ENCODE data around the gene ZFP36L2. TPM values are rescaled to one million over a fixed set of nuclear protein-coding genes. Genes with fewer than 3 reads are reported as not detected.

ZFP36L2 gene
- total and polyA plus RNA-seq, 11 donors: 28.8 to 94.4 (median 38.5) TPM

DNA sequence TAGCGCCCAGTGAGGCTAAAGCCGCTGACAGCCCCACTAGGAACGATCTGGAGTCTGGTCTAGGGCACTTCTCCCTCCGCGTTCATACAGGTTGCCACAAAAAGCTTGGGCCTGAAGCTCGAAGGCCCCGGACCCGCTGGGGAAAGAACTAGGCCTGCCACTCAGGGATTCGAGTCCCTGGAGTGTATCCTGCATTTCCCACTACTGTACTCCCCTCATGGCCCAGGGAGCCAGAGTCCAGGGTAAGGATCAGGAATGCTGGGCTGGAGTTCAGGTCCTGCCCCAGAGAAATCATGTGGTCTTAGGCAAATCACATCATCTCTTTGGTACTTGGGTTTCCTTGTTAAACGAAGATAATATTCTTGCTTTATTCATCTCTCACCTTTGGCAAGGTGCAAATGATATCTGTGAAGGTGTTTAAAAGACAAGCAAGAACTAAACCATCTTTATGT, 1.4 kb upstream of the ZFP36L2 start:
- WGBS, 4 donors: 2 to 3% (median 2%) methylated on average over 5 to 10 of the region's 10 CpGs
- intact Hi-C loops (cut with DNase I): loop anchor here (1.0 to 10.0 kb wide), 24 partner anchors 95 to 401 kb away; no protein-coding TSS in a partner anchor
- peaks cover 3 to 63% (median 25%) of the 10 kb centered on the region in 12 donors for H3K4me1 ChIP-seq
- TF ChIP-seq CTCF (IDR thresholded peaks at IDR 0.05) (peak in 2 of 12 donors; percentile 23 to 35), POLR2A (IDR thresholded peaks at IDR 0.05) (no peak)
- no peaks in the 10 kb centered on the region for H3K9me3 ChIP-seq
- H3K27me3 ChIP-seq: no peaks in the 10 kb centered on the region
- H3K27ac ChIP-seq: peak overlapping the region; percentile 96 to 99 (median 99)
- peak overlapping the region; percentile 65 to 97 (median 84) for H3K4me3 ChIP-seq
- ATAC-seq (no peak), DNase-seq (peak in 1 of 5 donors; percentile 54)
- H3K36me3 ChIP-seq: peaks cover 0 to 51% (median 31%) of the 10 kb centered on the region in 9 donors

DNA sequence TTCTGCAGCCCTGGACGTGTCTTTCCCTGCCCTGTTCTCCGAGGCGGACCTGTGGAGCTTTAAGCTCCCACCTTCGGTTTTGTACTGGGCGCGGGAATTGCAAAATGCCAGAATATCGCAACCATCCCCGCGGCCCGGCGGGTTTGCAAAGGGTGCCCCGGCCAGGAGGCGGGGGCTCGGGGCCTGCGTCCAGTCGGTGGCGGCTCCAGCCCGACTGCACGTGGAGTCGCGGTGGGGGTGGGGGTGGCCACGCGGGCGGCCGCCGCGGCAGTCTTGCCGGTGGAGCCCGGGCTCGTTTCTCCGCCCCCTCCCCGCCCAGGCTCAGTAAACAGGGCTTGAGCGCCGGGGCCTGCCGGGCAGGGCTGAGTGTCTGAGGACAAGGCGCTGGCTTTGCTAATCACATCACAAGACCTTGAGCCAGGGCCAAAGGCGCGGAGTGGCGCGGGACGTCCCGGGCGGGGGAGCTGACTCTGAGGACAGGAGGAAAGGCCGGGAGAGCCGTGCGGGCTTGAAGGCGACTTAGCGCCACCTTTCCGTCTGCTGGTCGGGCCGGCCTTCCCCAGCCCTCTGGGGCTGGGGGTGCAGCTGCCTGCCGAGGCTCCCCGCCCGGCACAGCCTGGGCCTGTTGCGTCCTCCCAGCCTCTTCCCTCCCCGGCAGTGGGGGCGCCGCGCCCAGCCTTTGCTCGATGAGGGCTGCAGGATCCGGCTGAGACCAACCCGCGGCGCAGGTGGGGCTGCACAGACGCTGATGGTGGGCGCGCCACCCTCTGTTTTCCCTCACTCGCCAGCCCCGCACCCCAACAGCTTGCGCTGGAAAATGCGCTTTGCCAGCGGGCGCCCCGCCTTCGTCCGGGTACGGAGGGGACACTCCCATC, 786 bp upstream of the ZFP36L2 start:
- H3K4me1 ChIP-seq: peaks cover 3 to 70% (median 31%) of the 10 kb centered on the region in 12 donors
- TF ChIP-seq CTCF (IDR thresholded peaks at IDR 0.05) (peak in 10 of 12 donors; percentile 34 to 69 (median 50)), POLR2A (IDR thresholded peaks at IDR 0.05) (no peak)

DNA sequence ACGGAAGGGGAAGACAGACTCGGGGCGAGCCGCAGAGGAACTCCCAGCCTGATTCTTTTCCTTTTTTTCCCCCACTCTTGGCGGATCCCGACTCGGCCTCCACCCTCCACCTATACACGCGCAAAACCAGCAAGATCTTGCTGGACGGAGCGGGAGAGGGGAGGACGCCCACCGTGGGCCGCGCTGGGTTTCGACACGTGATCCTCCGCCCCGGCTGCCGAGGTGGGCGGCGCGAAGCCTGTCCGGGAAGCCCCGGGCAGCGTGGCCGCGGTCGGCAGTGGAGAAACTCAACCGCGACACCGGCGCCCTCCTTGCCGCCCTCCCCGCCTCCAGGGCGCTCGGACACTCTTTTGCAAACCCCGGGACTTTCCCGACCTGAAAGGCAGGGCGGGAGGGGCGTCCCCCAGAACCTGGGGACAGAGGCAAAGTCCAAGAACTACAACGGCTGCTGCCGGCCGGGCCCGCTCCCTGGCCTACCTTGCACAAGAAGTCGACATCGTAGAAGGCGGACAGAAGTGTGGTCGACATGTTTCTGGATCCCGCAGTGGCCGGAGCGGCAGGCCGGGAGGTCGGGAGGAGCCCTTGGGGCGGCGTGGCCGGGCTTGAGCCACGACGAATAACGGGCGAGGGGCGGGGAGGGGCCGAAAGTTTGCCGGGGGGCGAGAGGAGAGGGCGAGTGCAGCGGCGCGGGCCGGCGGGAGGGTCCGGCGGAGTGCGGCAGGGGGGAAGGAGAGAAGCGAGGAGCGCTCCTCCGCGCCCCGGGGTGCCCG, 433 bp downstream of the ZFP36L2 start:
- Histone ChIP-seq H3K27me3 (no peaks in the 10 kb centered on the region), H3K4me3 (peak overlapping the region; percentile 65 to 97 (median 84)), H3K27ac (peak overlapping the region; percentile 96 to 99 (median 99)), H3K9me3 (no peaks in the 10 kb centered on the region), H3K36me3 (peaks cover 0 to 51% (median 39%) of the 10 kb centered on the region in 9 donors), H3K4me1 (peaks cover 6 to 77% (median 42%) of the 10 kb centered on the region in 12 donors)
- ATAC-seq (peak in 3 of 4 donors; percentile 5 to 8 (median 7)), DNase-seq (peak in 4 of 5 donors; percentile 76 to 86 (median 82))
- peak in 1 of 2 donors; percentile 71 for TF ChIP-seq POLR2A (IDR thresholded peaks at IDR 0.05)
- no peak for TF ChIP-seq CTCF (IDR thresholded peaks at IDR 0.05)
- intact Hi-C loops (cut with DNase I): loop anchor here in 9 of 10 donors (2.0 to 10.0 kb wide), 16 partner anchors 93 to 399 kb away; no protein-coding TSS in a partner anchor
- 0 to 1% (median 1%) methylated on average over 58 to 80 of the region's 80 CpGs for WGBS, 4 donors

More for the DNA sequence above, 786 bp upstream of the ZFP36L2 start:
- WGBS, 4 donors: 0 to 1% (median 1%) methylated on average over 29 to 77 of the region's 77 CpGs
- Histone ChIP-seq H3K9me3 (no peaks in the 10 kb centered on the region), H3K27ac (peak overlapping the region; percentile 96 to 99 (median 99)), H3K4me3 (peak overlapping the region; percentile 65 to 97 (median 84)), H3K27me3 (no peaks in the 10 kb centered on the region), H3K36me3 (peaks cover 0 to 52% (median 38%) of the 10 kb centered on the region in 9 donors)
- DNase-seq (peak; percentile 92 to 97 (median 96)), ATAC-seq (peak; percentile 75 to 76 (median 75))
- intact Hi-C loops (cut with DNase I): loop anchor here in 9 of 10 donors (1.0 to 10.0 kb wide), 18 partner anchors 95 to 400 kb away; no protein-coding TSS in a partner anchor

All from heart left ventricle (tissue), 16 donors.